ENCODE measurements around the gene COLEC11.

Gene COLEC11

GRCh38 chr2:3627500-3628100 is 32.7 kb downstream of the COLEC11 start:
- Histone ChIP-seq H3K4me3 (ENCODE audit: low read depth, low read length) (no peak overlapping the region), H3K27ac (ENCODE audit: low read depth, low read length) (no peak overlapping the region), H3K9ac (ENCODE audit: low read depth, low read length) (no peak overlapping the region), H3K4me1 (ENCODE audit: control insufficient read depth, insufficient read depth, low read length) (no peaks in the 10 kb centered on the region), H3K36me3 (ENCODE audit: control insufficient read depth, insufficient read depth, low read length) (no peaks in the 10 kb centered on the region), H3K27me3 (ENCODE audit: control insufficient read depth, insufficient read depth, low read length) (no peaks in the 10 kb centered on the region), H3K9me3 (ENCODE audit: control insufficient read depth, insufficient read depth, low read length) (no peaks in the 10 kb centered on the region)

- no peaks in the 10 kb centered on the region for H3K9me3 ChIP-seq (ENCODE audit: control insufficient read depth, insufficient read depth, low read length)
- no peak overlapping the region for H3K27ac ChIP-seq (ENCODE audit: low read depth, low read length)
- no peaks in the 10 kb centered on the region for H3K36me3 ChIP-seq (ENCODE audit: control insufficient read depth, insufficient read depth, low read length)
- H3K4me1 ChIP-seq (ENCODE audit: control insufficient read depth, insufficient read depth, low read length) = no peaks in the 10 kb centered on the region
- no peak overlapping the region for H3K4me3 ChIP-seq (ENCODE audit: low read depth, low read length)
- no peak overlapping the region for H3K9ac ChIP-seq (ENCODE audit: low read depth, low read length)
- no peaks in the 10 kb centered on the region for H3K27me3 ChIP-seq (ENCODE audit: control insufficient read depth, insufficient read depth, low read length)
Observed at GRCh38 chr2:3628241-3628679, 33.3 kb downstream of the COLEC11 start.

DNA sequence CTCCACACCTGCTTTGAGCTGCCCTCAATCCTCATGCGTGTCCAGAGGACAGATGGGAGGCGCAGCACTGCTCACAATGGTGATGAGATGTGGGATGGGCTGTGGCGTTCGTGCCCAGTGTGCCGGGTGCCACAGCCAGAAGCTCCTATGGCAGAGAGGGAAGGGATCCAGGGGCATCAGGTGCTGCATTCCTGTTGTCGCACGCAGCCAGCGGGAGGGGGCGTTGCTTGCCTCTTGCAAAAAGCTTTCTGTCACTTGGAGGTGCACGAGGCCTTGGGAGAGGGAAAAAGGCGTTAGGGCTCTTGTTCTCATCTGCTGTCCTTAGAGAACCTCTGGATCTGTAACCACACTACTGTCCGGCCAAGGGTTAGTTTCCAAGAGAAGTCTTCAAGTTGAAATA is 33.9 kb downstream of the COLEC11 start:
- H3K9me3 ChIP-seq (ENCODE audit: control insufficient read depth, insufficient read depth, low read length) = no peaks in the 10 kb centered on the region
- H3K4me1 ChIP-seq (ENCODE audit: control insufficient read depth, insufficient read depth, low read length) = no peaks in the 10 kb centered on the region
- no peak overlapping the region for H3K27ac ChIP-seq (ENCODE audit: low read depth, low read length)
- H3K4me3 ChIP-seq (ENCODE audit: low read depth, low read length) = no peak overlapping the region
- no peak overlapping the region for H3K9ac ChIP-seq (ENCODE audit: low read depth, low read length)
- no peaks in the 10 kb centered on the region for H3K27me3 ChIP-seq (ENCODE audit: control insufficient read depth, insufficient read depth, low read length)
- no peaks in the 10 kb centered on the region for H3K36me3 ChIP-seq (ENCODE audit: control insufficient read depth, insufficient read depth, low read length)

DNA sequence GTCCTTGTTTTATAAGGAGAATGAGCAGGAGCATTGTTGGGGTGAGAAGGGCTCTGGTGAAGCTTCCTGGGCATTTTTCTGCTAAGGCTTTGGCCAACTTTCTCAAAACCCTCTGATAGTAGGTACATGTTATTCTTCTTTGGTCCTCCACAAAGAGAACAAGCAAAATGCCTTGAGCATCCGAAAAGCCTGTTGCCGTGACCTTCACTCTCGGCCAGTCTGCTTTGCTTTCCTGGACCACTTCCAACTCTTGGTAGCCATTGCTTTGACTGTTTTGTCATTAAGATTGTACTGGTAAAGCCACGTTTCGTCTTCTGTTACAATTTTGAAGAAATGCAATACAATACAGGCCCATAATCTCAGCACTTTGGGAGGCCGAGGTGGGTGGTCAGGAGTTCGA is 35.7 kb downstream of the COLEC11 start:
- no peaks in the 10 kb centered on the region for H3K4me1 ChIP-seq (ENCODE audit: control insufficient read depth, insufficient read depth, low read length)
- H3K9me3 ChIP-seq (ENCODE audit: control insufficient read depth, insufficient read depth, low read length) = no peaks in the 10 kb centered on the region
- H3K4me3 ChIP-seq (ENCODE audit: low read depth, low read length) = no peak overlapping the region
- H3K27ac ChIP-seq (ENCODE audit: low read depth, low read length) = no peak overlapping the region
- H3K9ac ChIP-seq (ENCODE audit: low read depth, low read length) = no peak overlapping the region
- no peaks in the 10 kb centered on the region for H3K27me3 ChIP-seq (ENCODE audit: control insufficient read depth, insufficient read depth, low read length)
- H3K36me3 ChIP-seq (ENCODE audit: control insufficient read depth, insufficient read depth, low read length) = no peaks in the 10 kb centered on the region

- Histone ChIP-seq H3K9ac (ENCODE audit: low read depth, low read length) (no peak overlapping the region), H3K4me1 (ENCODE audit: control insufficient read depth, insufficient read depth, low read length) (no peaks in the 10 kb centered on the region), H3K27me3 (ENCODE audit: control insufficient read depth, insufficient read depth, low read length) (no peaks in the 10 kb centered on the region), H3K27ac (ENCODE audit: low read depth, low read length) (no peak overlapping the region), H3K9me3 (ENCODE audit: control insufficient read depth, insufficient read depth, low read length) (no peaks in the 10 kb centered on the region), H3K4me3 (ENCODE audit: low read depth, low read length) (no peak overlapping the region), H3K36me3 (ENCODE audit: control insufficient read depth, insufficient read depth, low read length) (no peaks in the 10 kb centered on the region)
Observed at GRCh38 chr2:3631161-3631850, 36.4 kb downstream of the COLEC11 start.

DNA sequence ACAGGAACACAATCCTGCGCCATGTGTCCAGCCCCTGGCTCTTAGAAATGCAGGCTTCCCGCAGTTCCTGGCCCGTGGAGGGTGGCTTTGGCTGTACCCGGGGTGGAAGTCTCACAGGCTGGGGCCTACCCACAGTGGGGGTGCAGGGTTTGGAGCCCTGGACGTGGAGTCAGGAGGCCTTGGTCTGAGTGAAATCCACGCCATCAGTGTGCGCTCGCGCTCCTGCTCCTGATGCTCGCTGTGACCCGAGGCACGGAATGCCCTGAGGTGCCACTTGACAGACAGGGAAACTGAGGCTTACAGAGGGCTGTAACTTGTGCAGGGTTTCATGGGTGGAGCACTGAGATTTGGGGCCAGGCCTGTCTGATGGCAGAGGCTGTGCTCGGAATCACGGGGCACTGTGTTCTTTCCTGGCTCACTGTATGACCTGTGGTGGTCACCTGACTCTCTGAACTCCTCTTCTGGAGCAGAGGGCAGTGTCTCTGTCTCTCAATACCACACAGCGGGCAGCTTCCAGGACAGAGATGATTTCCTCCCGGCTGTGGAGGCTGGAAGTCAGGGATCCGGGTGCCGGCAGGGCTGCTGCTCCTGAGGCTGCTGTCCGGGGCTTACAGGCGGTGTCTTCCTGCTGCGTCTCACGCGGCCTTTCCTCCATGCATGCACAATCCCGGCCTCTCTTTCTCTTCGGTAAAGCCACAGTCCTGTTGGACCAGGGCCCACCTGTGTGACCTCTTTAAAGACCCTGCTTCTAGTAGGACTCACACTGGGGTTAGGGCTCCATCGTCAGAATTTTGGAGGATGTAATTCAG is 37.1 kb downstream of the COLEC11 start:
- no peaks in the 10 kb centered on the region for H3K36me3 ChIP-seq (ENCODE audit: control insufficient read depth, insufficient read depth, low read length)
- no peak overlapping the region for H3K4me3 ChIP-seq (ENCODE audit: low read depth, low read length)
- no peaks in the 10 kb centered on the region for H3K9me3 ChIP-seq (ENCODE audit: control insufficient read depth, insufficient read depth, low read length)
- H3K4me1 ChIP-seq (ENCODE audit: control insufficient read depth, insufficient read depth, low read length) = no peaks in the 10 kb centered on the region
- H3K27me3 ChIP-seq (ENCODE audit: control insufficient read depth, insufficient read depth, low read length) = no peaks in the 10 kb centered on the region
- H3K9ac ChIP-seq (ENCODE audit: low read depth, low read length) = no peak overlapping the region
- H3K27ac ChIP-seq (ENCODE audit: low read depth, low read length) = no peak overlapping the region

- Histone ChIP-seq H3K27ac (ENCODE audit: low read depth, low read length) (no peak overlapping the region), H3K27me3 (ENCODE audit: control insufficient read depth, insufficient read depth, low read length) (no peaks in the 10 kb centered on the region), H3K36me3 (ENCODE audit: control insufficient read depth, insufficient read depth, low read length) (no peaks in the 10 kb centered on the region), H3K4me1 (ENCODE audit: control insufficient read depth, insufficient read depth, low read length) (no peaks in the 10 kb centered on the region), H3K9ac (ENCODE audit: low read depth, low read length) (no peak overlapping the region), H3K9me3 (ENCODE audit: control insufficient read depth, insufficient read depth, low read length) (no peaks in the 10 kb centered on the region), H3K4me3 (ENCODE audit: low read depth, low read length) (no peak overlapping the region)
Observed at GRCh38 chr2:3633089-3633981, 38.4 kb downstream of the COLEC11 start.

DNA sequence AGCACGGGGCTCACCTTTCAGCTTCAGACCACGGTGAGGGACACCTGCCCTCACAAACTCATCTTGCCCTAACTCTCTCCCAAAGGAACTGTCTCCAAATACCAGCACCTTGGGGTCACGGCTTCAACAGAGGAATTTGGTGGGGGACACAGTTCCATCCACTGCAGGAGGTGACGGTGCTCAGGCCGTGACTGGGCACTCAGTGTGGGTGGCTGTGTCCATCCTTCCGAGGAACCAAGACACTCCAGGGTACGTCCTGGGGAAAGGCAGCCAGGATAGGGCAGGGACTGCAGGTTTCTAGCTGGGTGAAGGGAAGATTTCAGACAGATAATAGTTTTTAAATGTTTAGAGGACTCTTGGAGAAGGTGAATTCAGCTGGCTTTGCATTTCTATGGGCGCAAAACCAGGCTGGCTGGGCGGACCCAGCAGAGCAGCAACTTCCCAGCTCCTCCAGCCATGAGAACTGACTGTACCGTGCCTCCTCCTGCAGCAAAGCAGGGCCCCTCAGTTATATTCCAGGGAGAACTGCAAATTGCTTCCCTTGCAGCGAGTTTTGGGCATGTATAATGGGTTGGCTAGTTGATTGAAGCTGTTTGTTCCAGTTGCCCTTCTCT is 39.2 kb downstream of the COLEC11 start:
- no peak overlapping the region for H3K27ac ChIP-seq (ENCODE audit: low read depth, low read length)
- no peaks in the 10 kb centered on the region for H3K27me3 ChIP-seq (ENCODE audit: control insufficient read depth, insufficient read depth, low read length)
- no peak overlapping the region for H3K9ac ChIP-seq (ENCODE audit: low read depth, low read length)
- no peaks in the 10 kb centered on the region for H3K4me1 ChIP-seq (ENCODE audit: control insufficient read depth, insufficient read depth, low read length)
- H3K36me3 ChIP-seq (ENCODE audit: control insufficient read depth, insufficient read depth, low read length) = no peaks in the 10 kb centered on the region
- no peaks in the 10 kb centered on the region for H3K9me3 ChIP-seq (ENCODE audit: control insufficient read depth, insufficient read depth, low read length)
- H3K4me3 ChIP-seq (ENCODE audit: low read depth, low read length) = no peak overlapping the region

GRCh38 chr2:3634596-3635121 is 39.7 kb downstream of the COLEC11 start:
- H3K36me3 ChIP-seq (ENCODE audit: control insufficient read depth, insufficient read depth, low read length) = no peaks in the 10 kb centered on the region
- H3K27me3 ChIP-seq (ENCODE audit: control insufficient read depth, insufficient read depth, low read length) = no peaks in the 10 kb centered on the region
- H3K9me3 ChIP-seq (ENCODE audit: control insufficient read depth, insufficient read depth, low read length) = no peaks in the 10 kb centered on the region
- H3K9ac ChIP-seq (ENCODE audit: low read depth, low read length) = no peak overlapping the region
- H3K27ac ChIP-seq (ENCODE audit: low read depth, low read length) = no peak overlapping the region
- H3K4me3 ChIP-seq (ENCODE audit: low read depth, low read length) = no peak overlapping the region
- no peaks in the 10 kb centered on the region for H3K4me1 ChIP-seq (ENCODE audit: control insufficient read depth, insufficient read depth, low read length)

Measured in HUES48 (cell line).